Measurements from ENCODE around the gene BTBD2. TPM values are rescaled to one million over a fixed set of nuclear protein-coding genes. Genes with fewer than 3 reads are reported as not detected.
A peak's percentile ranks its signal among the peaks of the same experiment; 100 is the strongest.

The BTBD2 gene
- total RNA-seq, 1 donor from 2014 or later: 53.4 TPM

GRCh38 chr19:2018752-2019151, 3.2 kb upstream of the BTBD2 start:
- Histone ChIP-seq H3K36me3 (no peaks in the 10 kb centered on the region), H3K9me3 (replicated peaks) (no peaks in the 10 kb centered on the region), H3K4me3 (no peak overlapping the region), H3K4me1 (peaks cover 20% of the 10 kb centered on the region), H3K27ac (replicated peaks) (no peak overlapping the region), H3K27me3 (ENCODE audit: low read depth) (no peaks in the 10 kb centered on the region)
- no peak for TF ChIP-seq CTCF (IDR thresholded peaks at IDR 0.05; ENCODE audit: borderline replicate concordance)
- intact Hi-C loops (cut with micrococcal nuclease): loop anchor here (5.0 kb wide), 1 partner anchor 54 kb away; no protein-coding TSS in a partner anchor
- DNase-seq: no peak

- H3K27ac ChIP-seq (replicated peaks): peak overlapping the region; percentile 64
- H3K4me3 ChIP-seq: peak overlapping the region; percentile 55
- no peaks in the 10 kb centered on the region for H3K36me3 ChIP-seq
- no peaks in the 10 kb centered on the region for H3K27me3 ChIP-seq (ENCODE audit: low read depth)
- peak; percentile 82 for DNase-seq
- H3K9me3 ChIP-seq (replicated peaks): no peaks in the 10 kb centered on the region
- no peak for TF ChIP-seq CTCF (IDR thresholded peaks at IDR 0.05; ENCODE audit: borderline replicate concordance)
- intact Hi-C loops (cut with micrococcal nuclease): loop anchor here (5.0 kb wide), 1 partner anchor 56 kb away; no protein-coding TSS in a partner anchor
- peaks cover 25% of the 10 kb centered on the region for H3K4me1 ChIP-seq
These were observed 710 bp upstream of the BTBD2 start for GRCh38 chr19:2016041-2016807.

GRCh38 chr19:2014731-2015607, 545 bp downstream of the BTBD2 start:
- Histone ChIP-seq H3K27me3 (ENCODE audit: low read depth) (no peaks in the 10 kb centered on the region), H3K9me3 (replicated peaks) (no peaks in the 10 kb centered on the region), H3K36me3 (no peaks in the 10 kb centered on the region), H3K4me1 (peaks cover 25% of the 10 kb centered on the region), H3K27ac (replicated peaks) (peak overlapping the region; percentile 77), H3K4me3 (peak overlapping the region; percentile 79)
- intact Hi-C loops (cut with micrococcal nuclease): loop anchor here (5.0 kb wide), 1 partner anchor 57 kb away; no protein-coding TSS in a partner anchor
- no peak for TF ChIP-seq CTCF (IDR thresholded peaks at IDR 0.05; ENCODE audit: borderline replicate concordance)
- DNase-seq: no peak

- no peak for DNase-seq
- H3K27ac ChIP-seq (replicated peaks): no peak overlapping the region
- H3K36me3 ChIP-seq: no peaks in the 10 kb centered on the region
- no peaks in the 10 kb centered on the region for H3K9me3 ChIP-seq (replicated peaks)
- H3K27me3 ChIP-seq (ENCODE audit: low read depth): no peaks in the 10 kb centered on the region
- peak overlapping the region; percentile 79 for H3K4me3 ChIP-seq
- no peak for TF ChIP-seq CTCF (IDR thresholded peaks at IDR 0.05; ENCODE audit: borderline replicate concordance)
- intact Hi-C loops (cut with micrococcal nuclease): no loop called here
- H3K4me1 ChIP-seq: peaks cover 22% of the 10 kb centered on the region
These were observed 1.4 kb downstream of the BTBD2 start for GRCh38 chr19:2014131-2014571.

GRCh38 chr19:2013683-2013961, 1.9 kb downstream of the BTBD2 start:
- no peaks in the 10 kb centered on the region for H3K27me3 ChIP-seq (ENCODE audit: low read depth)
- no peaks in the 10 kb centered on the region for H3K9me3 ChIP-seq (replicated peaks)
- no peak for TF ChIP-seq CTCF (IDR thresholded peaks at IDR 0.05; ENCODE audit: borderline replicate concordance)
- intact Hi-C loops (cut with micrococcal nuclease): no loop called here
- no peak overlapping the region for H3K27ac ChIP-seq (replicated peaks)
- H3K36me3 ChIP-seq: no peaks in the 10 kb centered on the region
- DNase-seq: no peak
- no peak overlapping the region for H3K4me3 ChIP-seq
- peaks cover 22% of the 10 kb centered on the region for H3K4me1 ChIP-seq

Data from left ventricle myocardium inferior (tissue), 1 donor.